Spleen (tissue), 7 donors: ENCODE data around the gene TIPRL.

ENCODE experiments used
- CTCF ChIP-seq, 11 experiments: fragments of 200-600 bp in 7 of 11; fragments of 450-650 bp in 4 of 11; sonication (generic) in 4 of 11; IDR thresholded peaks in 8 of 11; conservative IDR thresholded peaks in 3 of 11; 1 replicate in 7 of 11; 2 replicates in 4 of 11; pipeline versions ENCODE4 v1.4.0 to v1.8.0; 2016 to 2021; ENCODE audit warnings: antibody characterized with exemption in 11 of 11, inconsistent platforms in 4 of 11, mild to moderate bottlenecking in 1 of 11
- POLR2A ChIP-seq, 3 donors: fragments of 450-650 bp; IDR thresholded peaks; one replicate each; pipeline ENCODE4 v1.5.1; 2017; ENCODE audit warnings: antibody characterized with exemption in 3 of 3, mild to moderate bottlenecking in 1 of 3
- POLR2AphosphoS5 ChIP-seq, 3 donors: sonication (generic); formaldehyde crosslinking; IDR thresholded peaks; one replicate each; pipeline ENCODE4 v1.5.1; 2017; ENCODE audit warnings: antibody characterized with exemption in 3 of 3
- donor health status: DM: no; HTN: no; CAD: no; lungs with moderate emphysema.
- donor health status: DM: no; HTN: no; CAD: no.
- donor health status: DM: no; HTN: no; CAD: no.

GRCh38 chr1:168213349-168213748, 34.6 kb downstream of the TIPRL start:
- TF ChIP-seq CTCF (IDR thresholded peaks at IDR 0.05 in 8 of 11, conservative IDR thresholded peaks at IDR 0.05 in 3 of 11), result no peak
- no peak for TF ChIP-seq POLR2AphosphoS5 (IDR thresholded peaks at IDR 0.05)
- TF ChIP-seq POLR2A (IDR thresholded peaks at IDR 0.05), result no peak
